Stimulated activated CD4-positive, alpha-beta T cell treated with anti-CD3 and anti-CD28 coated beads, Interleukin-4, amount 100 ng/mL, for 24 hours (primary cell): ENCODE measurements around the gene DPH7.
"Not testable (repeated sequence)": the region's sequence is repeated elsewhere in the genome, so short reads cannot be mapped to it uniquely, and the experiment has no call there.

Experiments used
- DNase-seq: peaks from one replicate; pipeline ENCODE4 v3.0.0-alpha.2; 2020

Gene DPH7

DNA sequence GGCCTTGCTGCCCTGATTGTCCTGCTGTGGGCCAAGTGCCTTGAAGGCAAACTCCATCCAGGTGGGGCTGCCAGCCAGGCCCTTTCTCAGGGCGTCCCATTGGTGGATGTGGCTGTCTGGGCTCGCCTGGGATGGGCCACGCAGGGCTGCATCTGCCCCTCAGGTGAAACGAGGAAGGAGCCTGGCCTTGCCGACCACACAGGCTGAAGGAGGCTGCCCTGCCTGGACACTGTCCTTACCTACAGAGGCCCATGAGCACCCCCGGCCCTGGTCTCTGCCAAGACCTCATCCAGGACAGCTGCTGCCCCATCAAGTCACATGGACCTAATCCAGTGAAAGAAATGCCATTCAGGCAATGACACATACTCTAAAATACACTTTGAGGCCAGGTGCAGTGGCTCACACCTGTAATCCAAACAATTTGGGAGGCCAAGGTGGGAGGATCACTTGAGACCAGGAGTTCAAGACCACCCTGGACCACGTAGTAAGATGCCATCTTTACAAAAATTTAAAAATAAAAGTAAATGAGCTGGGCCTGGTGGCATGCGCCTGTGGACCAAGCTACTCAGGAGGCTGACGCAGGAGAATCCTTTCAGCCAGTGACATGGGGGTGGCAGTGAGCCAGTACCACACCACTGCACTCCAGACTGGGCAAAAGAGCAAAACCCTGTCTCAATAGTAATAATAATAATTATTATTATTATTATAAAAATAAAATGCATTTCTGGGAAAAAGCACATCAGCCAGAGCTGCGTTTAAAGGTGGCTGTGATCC lies 62.4 kb downstream of the DPH7 start:
- no peak for DNase-seq

DNA sequence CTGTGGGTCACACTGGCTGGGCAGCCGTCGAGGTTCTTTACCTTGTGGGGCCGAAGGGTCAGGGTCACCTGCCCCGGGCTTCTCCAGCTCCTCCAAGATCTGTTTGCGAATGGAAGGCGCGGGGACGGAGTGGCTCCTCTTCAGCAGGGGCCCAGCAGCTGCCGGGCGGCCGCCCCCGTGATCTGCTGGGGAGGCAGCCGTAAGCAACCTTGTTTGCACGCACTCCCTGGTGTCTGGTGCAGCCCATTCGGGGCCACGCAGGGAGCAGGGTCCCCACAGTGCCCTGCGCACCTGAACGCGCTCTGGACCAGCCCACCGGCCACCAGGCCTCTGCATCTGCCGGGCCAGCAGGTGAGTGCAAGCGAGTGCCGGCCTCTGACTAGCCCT lies 63.4 kb downstream of the DPH7 start:
- no peak for DNase-seq

DNA sequence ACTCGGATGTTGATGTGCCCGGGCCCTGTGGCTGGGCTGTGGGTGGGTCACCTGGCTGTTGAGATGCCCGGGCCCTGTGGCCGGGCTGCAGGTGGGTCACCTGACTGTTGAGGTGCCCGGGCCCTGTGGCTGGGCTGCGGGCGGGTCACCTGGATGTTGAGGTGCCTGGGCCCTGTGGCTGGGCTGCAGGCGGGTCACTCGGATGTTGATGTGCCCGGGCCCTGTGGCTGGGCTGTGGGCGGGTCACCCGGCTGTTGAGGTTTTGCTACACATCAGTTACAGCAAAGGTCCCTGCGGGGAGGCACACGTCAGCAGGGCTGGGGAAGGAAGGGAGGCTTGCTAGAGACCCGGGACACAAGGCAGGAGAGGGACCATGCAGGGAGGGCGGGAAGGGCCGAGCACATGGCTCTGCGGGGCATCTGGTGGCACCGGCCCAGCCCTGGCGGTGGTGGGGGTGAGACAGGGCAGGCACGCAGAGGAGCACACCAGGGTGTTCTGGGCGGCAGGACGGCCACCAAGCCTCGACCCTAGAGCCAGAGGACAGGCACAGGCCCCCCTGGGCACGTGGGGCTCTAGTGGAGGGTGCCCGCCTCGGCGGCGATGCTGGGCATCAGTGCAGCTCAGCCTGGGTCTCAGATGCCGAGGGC lies 63.9 kb downstream of the DPH7 start:
- DNase-seq: no peak

DNA sequence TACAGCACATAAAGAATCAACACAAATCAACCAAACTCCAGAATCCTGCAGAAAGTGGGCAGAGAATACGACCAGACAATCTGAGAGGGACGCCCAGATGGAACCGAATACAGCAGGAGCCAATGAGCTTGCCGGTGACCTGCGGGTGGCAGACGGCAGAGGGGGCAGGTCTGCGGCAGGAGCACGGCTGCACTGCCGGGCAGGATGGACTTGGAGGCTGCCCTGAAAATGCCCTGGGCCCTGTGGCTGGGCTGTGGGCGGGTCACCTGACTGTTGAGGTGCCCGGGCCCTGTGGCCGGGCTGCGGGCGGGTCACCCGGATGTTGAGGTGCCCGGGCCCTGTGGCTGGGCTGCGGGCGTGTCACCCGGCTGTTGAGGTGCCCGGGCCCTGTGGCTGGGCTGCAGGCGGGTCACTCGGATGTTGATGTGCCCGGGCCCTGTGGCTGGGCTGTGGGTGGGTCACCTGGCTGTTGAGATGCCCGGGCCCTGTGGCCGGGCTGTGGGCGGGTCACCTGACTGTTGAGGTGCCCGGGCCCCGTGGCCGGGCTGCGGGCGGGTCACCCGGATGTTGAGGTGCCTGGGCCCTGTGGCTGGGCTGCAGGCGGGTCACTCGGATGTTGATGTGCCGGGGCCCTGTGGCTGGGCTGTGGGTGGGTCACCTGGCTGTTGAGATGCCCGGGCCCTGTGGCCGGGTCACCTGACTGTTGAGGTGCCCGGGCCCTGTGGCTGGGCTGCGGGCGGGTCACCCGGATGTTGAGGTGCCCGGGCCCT lies 64.7 kb downstream of the DPH7 start:
- not testable (repeated sequence) for DNase-seq

DNA sequence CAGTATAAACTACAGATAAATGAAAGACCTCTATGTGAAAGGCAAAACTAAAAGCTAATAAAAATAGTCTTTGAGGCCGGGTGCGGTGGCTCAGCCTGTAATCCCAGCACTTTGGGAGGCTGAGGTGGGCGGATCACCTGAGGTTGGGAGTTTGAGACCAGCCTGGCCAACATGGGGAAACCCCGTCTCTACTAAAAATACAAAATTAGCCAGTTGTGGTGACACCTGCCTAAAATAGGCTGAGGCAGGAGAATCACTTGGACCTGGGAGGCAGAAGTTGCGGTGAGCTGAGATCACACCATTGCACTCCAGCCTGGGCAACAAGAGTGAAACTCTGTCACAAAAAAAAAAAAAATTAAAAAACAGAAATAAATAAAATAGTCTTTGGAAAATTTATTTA lies 65.6 kb downstream of the DPH7 start:
- DNase-seq: not testable (repeated sequence)

DNA sequence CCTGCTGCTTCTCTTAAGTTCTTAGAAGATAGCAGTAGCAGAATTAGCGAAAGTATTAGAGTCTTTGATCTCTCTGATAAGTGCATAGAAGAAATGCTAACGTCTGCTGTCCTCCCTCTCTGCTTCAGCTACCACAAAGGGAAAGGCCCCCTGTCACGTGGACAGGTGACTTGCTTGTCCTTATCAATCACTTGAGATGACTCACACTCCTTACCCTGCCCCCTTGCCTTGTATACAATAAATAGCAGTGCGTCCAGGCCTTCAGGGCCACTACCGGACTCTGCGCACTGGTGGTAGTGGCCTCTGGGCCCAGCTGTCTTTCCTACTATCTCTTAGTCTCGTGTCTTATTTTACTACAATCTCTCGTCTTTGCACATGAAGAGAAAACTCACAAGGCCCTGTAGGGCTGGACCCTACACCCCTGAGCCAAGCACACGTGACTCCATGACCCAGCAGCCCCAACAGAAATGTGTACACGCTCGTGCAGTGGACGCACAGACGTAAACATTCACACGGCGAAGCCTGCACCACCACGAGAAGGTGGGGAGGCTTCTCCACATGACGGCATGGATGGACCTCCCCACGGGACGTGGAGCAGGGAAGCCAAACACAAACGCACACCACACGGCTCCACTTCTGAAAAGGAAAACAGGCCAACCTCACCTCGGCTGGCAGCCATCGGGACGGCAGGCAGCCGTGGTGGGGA lies 66.8 kb downstream of the DPH7 start:
- no peak for DNase-seq

DNA sequence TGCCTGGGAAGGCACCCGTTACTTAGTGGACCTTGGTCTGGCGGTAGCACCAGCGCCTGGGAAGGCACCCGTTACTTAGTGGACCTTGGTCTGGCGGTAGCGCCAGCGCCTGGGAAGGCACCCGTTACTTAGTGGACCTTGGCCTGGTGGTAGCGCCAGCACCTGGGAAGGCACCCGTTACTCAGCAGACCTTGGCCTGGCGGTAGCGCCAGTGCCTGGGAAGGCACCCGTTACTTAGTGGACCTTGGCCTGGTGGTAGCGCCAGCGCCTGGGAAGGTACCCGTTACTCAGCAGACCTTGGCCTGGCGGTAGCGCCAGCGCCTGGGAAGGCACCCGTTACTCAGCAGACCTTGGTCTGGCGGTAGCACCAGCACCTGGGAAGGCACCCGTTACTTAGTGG lies 67.6 kb downstream of the DPH7 start:
- not testable (repeated sequence) for DNase-seq

DNA sequence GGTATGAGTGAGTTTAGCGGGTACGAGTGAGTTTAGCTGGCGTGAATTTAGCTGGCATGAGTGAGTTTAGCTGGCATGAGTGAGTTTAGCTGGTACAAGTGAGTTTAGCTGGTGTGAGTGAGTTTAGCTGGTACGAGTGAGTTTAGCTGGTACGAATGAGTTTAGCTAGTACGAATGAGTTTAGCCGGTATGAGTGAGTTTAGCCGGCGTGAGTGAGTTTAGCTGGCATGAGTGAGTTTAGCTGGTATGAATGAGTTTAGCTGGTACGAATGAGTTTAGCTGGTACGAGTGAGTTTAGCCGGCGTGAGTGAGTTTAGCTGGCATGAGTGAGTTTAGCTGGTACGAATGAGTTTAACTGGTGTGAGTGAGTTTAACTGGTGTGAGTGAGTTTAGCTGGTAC lies 69.5 kb downstream of the DPH7 start:
- DNase-seq: no peak

DNA sequence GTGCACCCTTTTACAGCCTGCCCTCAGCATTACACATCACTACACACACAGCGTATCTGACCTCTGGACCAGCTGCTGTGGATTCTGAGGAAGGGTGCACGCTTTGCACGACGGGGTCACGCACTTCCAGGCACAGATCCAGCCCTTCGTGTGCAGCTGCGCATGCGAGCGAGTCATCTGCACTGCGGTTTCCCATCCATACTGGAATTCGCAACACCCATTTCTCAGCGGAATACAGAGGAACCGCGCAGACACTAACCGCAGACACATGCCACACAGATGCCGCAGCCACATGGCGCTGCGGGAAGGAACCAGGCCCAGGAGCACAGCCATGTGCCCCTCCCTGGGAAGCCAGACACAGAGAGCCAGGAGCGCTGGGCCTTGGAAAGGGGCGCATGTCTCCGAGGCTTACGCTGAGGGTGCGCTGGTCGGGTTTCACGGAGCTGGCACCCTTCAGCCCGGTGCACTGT lies 72.0 kb downstream of the DPH7 start:
- DNase-seq: no peak

DNA sequence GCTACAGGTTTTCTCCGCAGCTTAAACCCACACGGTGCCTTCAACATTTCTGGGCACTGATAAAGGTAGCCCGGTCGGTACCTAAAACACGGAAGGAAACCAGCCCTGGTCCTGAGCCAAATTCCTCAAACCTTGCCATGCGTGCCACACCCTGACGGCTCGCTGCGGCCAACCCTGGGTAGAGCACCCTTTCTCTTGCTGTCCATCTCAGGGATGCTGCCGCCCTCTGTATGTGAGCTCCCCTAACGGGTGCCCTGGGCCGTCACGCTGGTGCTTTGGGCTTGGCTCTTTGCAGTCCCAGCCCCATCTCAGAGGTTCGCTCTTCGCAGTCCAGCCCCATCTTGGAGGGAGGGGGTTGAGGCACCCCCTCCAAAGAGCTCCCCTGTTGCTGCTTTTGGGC lies 72.5 kb downstream of the DPH7 start:
- DNase-seq: no peak

DNA sequence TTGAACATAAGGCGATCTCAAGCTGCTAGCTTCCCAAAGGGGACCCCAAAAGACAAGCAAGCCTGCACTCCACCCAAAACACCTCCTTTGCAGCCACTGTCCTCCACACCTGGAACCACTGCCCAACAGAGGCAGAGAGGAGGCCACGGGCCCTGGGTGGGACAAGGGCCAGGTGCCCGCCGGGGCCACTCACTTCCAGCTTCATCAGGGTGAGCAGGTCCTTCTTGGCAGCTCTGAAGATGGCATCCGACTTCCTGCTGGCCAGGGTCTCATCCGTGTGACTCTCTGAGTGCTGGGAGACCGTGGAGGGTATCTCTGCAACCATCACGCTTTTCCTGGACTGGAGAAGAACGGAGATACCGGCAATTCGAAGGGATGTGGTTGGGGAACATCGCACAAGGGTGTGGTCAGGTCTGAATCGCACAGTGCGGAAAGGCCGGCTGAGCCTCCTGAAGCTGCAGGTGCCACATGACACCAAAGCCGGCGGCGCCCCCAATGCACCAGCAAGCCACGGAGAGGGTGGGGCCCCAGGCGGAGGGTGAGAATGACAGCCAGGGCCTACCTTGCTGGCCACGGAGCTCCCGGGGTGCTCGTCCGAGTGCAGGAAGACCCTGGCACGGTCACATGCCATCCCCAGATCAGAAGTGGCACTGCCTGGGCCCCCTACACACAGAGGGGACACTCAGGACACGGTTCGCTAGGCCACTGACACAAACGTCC lies 73.1 kb downstream of the DPH7 start:
- no peak for DNase-seq
